GM18520 (cell line): ENCODE data around the gene C22orf23.
"Not testable (repeated sequence)": the region's sequence is repeated elsewhere in the genome, so short reads cannot be mapped to it uniquely, and the experiment has no call there.

Experiments
- ATAC-seq: cut with Tn5 transposase; IDR thresholded peaks from one replicate; pipeline ENCODE4 v1.9.1; 2021; ENCODE audit not compliant: unreplicated experiment

C22orf23 gene

DNA sequence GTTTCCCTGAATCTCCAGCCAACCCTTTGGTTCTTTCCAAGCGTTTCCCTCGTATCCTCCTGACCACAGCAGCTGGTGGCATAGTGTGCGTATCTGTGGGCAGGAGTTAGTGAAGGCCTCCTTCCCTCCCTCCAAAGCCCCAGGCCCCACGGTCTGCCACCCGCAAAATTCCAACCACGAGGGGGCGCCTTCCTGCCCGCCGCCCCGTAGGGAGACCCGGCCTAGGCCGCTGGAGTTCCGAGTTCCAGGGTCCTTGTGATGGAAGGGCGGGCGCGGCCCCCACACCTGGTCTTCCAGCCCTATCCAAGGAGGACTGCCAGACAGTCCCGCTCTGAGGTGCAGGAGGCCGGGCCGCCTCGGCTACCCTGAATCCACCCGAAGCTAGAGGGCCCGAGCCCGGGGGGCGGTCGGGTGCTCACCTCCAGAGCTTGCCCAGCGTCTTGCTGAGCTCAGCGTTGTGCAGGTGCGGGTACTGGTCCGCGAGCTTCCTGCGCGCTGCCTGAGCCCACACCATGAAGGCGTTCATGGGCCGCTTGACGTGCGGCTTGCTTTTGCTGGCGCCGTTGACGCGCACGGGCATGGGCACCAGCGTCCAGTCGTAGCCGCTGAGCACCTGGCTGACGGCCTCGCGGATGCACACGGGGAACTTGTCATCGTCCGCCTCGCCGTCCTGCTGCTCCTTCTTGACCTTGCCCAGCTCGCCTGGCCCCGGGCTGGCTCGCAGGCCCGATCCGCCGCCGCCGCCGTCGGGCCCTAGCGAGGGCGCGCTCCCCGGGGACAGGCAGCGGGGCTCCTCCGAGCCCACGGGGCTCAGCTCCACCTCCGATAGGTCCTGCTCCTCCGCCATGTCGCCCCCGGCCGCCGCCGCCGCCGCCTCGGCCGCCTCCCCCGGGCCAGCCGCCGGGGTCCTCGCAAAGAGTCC, 29.8 kb upstream of the C22orf23 start:
- ATAC-seq = no peak

DNA sequence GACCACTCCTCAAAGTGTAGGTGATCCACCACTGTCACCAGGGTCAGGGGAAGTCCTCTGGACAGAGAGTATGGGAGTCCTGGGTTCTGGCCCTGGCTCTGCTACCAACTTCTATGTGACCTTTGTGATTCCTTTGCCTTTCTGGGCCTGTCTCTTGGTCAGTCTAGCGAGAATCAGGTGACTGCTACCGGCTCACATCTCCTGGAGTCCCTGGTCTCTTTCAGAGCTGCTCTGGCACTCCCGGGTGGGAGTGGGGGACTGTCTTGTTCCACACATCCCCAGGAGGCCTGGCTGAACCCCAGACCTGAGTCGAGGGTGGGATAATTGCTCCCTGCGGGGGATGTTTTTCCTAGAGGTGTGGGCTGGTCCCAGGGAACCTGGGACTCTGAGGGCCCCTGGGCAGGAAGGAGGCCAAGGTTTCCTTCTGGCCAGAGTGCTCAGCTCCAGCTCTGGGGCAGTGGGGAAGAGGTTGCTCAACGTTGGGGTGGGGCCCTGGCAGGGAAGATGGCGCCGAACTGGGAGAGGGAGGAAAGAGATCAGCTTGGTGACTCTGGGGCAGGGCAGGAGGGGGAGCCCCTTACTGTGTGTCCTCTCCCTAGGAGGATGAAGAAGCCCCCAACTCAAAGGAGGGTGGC, 28.9 kb upstream of the C22orf23 start:
- no peak for ATAC-seq

DNA sequence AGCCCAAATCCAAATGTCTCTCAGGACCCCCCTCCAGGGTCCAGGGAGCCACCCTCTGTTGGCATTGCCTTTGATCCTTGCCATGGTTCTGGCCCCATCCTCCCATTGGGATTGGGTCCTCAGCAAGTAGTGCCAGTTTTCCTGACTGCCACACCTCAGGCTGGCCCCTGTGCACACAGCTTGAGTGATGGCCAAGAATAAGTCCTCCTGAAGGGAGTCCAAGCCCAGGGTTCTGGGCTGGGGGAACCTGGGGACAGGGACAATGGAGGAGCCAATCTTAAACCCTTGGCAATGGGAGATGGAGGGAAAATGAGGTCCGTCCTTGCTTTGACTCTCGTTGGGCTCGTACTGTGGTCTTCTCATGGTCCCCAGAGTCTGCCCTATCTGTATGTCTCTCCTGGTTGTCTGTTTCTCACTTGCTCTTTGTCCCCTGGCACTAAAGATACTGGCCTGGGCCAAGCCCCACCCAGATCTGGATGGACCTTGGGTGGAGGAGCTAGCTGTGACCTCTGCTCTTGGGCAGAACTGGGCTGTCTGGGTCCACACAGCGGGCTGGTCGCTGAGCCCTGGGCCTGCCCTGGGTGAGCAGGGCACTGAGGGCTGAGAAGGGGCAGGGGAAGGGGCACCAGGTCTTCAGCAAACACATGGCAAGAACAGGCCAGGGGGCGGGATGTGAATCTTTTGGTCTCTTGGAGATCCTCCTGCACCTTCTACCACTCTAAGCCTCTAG, 28.0 kb upstream of the C22orf23 start:
- ATAC-seq = no peak

DNA sequence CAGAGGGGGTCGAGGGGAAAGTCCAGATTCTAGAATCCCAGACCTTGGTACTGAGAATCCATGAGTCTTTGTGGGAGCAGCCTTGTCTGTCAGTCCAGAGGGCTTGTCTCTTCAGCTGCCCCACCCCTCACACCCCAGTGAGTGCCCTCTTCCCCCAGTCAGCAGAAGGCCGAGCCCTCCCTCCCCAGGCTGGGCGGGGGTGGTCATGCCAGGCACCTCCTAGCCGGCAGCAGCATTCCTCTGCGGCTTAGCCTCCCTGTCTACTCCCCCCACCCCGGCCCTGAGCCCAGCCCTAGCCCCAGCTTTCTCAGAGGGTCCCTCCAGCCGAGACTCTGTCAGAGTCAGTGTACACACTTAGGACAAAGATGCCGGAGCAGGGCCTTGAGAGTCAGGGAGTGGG, 26.4 kb upstream of the C22orf23 start:
- no peak for ATAC-seq

DNA sequence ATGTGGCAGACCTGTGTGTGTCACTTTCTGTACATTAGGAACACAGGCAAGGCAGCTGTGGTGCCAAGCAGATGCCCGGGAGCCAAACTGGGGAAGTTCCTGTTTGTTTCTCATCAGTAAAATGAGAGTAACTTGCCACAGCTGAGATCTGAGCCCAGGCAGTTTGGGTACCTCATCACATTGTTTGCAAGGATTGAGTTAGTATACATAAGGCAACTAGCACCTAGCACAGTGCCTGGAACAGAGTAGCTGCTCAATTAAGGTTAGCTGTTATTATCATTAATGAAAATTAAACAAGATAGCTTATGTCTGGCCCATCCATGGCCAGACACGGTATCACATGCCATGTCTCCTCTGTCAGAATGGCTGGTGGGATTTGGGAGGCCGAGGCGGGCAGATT, 23.1 kb upstream of the C22orf23 start:
- no peak for ATAC-seq

DNA sequence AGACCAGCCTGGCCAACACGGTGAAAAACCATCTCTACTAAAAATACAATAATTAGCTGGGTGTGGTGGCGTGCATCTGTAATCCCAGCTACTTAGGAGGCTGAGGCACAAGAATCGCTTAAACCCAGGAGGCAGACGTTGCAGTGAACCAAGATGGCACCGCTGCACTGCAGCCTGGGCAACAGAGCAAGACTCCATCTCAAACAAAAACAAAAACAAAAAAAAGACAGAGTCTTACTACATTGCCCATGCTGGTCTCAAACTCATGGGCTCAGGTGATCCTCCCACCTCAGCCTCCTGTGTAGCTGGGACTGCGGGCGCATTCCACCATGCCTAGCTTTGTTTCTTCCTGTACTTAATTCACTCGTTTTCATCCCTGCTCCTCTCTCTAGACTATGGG, 22.6 kb upstream of the C22orf23 start:
- ATAC-seq = not testable (repeated sequence)

DNA sequence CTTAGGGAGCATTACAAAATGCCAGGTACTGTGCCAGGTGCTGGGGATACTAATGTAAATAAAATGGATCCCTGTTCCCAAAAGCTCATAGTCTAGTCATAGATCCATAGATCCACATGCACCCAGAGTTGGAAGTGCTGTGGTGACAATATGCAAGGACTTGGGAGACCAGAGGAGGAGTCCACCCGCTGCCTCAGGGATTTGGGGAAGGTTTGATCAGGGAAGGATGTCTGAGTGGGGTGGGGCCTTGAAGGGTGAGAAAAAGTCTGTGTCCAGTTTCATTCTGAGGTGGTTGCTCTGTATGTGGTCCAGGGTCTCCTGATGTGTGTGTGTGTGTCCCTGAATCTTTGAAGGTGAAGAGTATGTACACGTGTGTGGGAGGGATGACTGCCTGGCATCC, 21.8 kb upstream of the C22orf23 start:
- no peak for ATAC-seq

DNA sequence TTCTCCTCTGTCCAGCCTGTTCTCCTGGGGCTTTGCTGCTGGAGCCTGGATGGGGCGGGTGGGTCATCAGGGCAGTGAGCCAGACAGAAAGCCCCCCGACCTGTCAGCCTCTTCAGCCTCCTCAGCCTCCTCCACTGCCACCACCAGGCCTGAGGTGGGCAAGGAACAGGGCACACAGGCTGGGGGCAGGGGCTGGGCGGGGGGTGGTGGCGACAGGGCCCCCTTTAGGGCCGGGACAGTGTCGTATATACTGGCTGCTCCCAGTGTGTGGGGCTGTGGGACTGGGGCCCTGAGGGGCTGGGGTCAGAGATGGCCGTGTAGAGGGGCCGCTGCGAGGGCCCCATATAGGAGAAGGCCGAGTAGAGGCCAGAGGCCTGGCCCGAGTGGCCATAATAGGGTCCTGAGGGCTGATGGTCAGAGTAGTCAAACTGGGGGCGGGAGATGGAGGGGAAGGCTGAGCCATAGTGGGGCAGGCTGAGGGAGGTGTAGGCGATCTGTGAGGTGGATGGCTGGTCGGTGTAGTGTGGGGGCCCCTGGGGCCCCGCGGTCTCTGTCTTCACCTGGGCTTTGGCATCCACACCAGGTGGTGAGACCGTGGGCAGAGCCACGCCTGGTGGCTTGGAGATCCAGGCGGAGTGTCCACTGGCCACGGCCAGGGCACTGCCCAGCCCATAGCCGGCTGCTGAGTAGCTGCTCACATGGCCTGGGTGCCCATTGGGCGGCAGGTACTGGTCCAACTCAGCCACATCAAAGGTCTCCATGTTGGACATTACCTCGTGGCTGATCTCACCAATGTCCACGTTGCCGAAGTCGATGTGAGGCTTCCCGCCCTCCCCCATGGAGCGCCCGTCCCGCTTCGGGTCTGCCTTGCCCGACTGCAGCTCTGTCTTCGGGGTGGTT, 20.1 kb upstream of the C22orf23 start:
- no peak for ATAC-seq

DNA sequence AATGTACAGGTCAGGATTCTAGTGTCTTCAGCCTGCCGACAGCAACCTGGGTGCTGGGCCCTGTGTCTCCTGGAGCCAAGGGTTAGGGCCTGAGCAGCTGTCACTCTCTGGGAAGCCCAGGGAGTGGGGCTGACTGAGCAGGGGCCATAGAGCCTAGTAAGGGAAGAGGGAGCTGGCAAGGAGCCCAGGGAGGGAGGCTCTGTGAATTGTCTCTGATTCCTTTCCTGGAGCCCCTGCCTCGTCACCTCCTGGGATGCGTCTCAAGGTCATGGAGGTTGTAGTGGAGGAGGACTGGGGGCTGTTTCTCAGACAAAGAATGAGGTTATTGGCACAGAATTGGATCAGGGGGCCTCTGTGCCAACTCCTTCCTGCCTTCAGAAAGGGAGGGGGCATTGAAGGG, 19.1 kb upstream of the C22orf23 start:
- no peak for ATAC-seq

DNA sequence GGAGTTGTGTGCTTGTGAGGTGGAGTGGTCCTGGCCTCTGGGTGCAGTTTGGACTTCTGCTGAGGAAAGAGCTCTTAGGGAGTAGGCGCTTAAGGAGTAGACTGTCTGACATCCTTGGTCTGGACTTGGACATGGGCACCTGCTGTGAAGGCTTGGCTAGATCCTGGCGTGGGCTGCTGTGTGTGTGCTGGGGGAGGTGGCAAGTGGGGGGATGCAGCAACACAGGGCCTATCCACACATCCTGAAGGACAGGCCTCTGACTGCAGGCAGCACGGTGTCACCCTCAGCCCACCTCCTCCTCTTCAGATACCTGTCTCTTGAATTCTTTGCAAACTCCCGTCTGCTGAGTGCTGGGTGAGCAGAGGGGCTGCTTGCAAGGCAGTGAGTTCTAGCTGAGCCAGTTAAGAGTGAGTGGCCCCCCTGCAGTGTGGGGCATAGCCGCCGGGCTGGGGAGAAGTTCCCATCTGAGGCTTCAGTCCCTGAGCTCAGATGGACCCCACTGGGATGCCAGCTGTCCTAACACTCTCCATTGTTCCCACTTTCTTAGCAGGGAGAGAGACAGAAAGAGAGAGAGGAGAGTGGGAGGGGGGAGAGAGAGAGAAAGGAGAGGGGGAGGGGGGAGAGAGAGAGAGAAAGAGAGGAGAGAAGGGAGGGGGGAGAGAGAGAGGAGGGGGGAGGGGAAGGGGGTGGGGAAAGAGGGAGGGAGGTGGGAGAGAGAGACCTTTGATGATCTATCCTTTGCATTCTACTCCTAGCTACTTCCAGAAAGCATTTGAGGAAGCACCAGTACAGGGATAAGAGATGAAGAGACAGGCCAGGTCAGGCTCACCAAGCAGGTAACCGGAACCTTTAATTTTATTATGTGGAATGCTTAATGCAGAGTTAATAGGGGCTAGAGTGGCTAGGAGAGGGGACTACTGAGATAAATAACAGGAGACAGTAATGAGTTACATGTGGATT, 18.4 kb upstream of the C22orf23 start:
- no peak for ATAC-seq

DNA sequence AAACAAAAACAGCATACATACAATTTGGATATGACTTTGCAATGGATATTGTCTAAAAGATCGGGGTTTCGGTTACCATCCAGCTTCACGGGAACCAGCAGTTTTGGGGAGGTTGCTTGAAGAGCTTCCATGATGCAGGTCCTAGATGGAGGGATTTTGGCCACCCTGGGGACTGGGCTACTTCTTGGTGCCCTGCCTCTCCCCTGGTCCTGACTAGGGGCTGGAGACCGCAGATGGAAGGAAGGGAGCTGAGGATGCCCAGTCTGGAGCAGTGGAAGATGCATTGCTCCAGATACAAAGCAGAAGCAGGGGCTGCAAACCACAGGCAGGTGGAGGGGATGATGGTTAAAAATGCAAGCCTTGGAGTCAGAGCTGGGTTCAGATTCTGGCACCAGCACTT, 17.5 kb upstream of the C22orf23 start:
- no peak for ATAC-seq

DNA sequence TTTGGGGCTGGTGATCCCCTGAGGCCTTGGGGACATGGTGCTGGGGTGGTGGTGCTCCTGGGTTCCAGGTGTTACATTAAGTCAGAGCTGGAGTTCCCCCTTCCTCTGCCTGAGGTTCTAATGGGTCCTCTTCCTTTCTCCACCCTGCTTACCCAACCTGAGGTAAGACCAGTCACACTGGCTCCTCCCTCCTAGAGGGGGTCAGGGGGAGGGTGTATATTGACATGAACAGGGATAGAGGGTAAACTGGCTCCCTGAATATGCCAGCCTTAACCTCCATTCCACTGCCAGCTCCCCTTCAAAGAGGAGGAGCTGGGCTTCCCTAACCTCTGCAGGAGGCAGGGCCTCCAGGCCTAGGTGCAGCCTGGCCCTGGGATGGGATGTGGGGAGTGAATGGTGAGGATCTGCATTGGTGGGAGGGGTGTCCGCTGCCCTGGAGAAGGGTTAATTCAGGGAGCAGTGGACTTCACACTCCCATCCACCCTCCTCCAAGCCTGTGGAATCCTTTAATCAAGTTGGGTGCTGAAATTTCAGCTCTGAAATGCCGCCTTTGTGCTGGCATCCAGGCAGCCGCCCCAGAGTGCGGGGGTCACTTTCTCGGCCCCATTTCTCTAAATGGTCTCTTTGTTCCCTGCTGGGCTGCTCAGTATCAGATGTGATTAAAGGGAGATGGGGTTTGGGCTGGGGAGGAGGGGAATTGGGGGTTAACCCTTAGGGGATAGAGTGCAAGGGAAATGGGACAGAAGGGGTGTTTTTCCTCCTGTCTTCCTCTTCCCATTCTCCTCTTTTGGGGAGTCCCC, 15.3 kb upstream of the C22orf23 start:
- ATAC-seq = no peak

DNA sequence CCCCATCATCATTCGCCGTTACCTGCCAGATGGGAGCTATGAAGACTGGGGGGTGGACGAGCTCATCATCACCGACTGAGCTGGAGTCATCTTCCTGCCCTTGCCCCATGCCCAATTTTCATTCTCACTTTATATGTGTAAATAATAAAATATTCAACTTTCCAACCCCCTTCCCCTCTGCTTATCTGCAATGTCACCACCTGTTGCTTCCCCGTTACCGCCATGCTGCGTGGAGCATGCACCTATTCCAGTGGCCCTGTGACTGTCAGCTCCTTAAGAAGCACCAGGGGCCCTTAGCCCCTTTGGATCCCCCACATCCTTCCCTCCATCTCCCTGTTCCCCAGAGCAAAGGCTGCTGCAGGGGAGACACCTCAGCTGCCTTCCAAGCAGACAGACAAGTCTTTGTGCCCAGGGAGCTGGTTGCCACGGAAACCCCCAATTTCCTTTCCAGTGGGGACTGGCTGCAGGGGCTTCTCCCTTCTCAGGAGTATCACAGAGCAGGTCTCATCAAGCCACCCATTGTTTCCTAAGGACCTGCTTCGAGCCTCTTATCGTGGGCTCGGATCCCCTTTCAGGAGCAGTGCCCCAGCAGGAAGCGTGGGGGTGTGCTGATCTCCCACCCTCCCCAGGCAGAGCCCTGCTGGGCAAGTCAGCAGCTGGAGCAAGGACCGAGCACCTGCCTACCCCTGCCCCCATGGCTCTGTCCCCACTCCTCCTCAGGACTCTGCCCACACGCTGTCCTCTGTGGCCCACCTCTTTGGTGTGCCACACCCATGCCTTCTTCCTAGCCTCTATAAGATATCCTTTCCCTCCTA, 14.4 kb upstream of the C22orf23 start:
- ATAC-seq = no peak

DNA sequence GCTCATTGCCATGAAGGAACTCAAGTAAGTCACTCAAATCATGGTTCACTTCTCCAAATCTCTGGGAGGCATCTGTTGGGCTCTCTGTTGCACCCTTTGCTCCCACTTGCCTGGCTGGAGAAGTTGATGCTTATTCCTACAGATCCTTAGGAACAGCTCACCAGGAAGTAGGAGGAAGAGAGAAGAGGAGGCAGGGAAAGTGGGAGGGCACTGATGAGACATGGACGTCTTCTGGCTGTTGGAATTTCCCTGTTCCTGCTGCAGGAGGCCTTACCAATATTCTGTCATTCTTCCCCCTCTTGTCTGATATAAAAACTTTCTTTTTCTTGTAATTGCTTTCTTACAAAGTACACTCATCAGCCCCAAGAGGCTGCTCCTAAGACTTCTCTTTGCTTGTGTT, 13.7 kb upstream of the C22orf23 start:
- no peak for ATAC-seq

DNA sequence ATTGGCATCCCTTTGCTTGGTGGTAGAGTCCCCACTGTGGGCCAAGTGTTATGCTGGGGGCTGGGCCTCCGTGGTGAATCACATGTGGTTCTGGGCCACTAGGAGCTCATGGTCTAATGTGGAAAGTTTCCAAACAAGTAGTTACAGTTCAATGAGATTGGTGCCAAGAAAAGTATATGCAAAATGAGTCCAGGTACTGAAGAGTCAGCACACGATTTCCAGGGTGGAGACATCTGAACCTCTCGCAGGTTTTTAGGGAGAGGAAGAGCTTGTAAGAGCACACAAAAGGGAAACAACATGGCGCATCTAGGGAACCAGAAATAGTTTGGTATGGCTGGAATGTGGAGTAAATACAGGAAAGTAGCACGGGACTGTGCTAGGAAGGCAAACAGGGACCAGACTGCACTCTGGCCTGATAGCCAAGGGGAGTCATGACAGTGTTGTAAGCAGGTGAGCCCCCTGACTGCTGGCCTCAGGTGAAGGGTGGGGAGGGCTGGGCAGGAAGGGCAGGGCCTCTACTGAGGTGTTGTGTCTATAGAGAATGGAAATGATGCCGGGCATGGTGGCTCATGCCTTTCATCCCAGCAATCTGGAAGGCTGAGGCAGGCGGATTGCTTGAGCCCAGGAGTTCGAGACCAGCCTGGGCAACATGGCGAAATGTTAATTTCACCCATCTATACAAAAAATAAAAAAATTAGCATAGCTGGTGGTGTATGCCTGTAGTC, 12.7 kb upstream of the C22orf23 start:
- no peak for ATAC-seq

DNA sequence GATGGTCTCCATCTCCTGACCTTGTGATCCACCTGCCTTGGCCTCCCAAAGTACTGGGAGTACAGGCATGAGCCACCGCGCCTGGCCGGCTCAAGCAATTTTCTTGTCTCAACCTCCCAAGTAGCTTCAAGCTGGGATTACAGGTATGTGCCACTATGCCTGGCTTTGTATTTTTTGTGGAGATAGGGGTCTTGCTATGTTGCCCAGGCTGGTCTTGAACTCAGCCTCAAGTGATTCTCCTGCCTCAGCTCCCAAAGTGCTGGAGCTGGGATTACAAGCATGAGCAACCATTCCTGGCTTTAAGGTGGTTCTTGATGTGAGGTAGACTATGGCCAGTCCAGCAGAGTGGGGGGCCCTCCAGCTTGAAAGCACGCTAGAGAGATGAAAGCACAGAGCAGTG, 7.7 kb upstream of the C22orf23 start:
- ATAC-seq = no peak

DNA sequence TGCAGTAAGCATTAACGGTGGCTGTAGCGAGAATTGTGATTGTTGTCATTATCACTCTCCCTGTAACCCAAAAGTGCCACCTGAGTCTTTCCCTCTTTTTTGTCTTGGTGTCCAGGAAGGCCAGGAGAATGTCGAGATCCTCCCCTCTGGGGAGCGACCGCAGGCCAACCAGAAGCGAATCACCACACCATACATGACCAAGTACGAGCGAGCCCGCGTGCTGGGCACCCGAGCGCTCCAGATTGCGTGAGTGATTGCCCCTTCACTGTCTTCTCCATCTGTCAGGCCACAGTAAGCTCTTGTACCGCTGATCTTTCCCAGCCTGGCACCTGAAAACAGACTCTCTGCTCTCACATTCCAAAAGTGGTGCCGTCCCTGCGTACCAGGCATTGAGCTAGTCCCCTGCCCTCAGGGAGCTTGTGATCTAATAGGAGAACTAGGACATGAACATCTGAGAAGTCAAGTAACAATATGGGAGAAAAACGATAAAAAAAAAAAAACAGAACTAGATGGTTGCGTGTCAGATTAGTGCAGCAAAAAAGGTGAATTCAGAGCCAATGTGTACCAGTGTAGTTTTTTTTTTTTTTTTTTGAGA, 5.9 kb upstream of the C22orf23 start:
- no peak for ATAC-seq
